ENCODE data around the gene FRMPD1.

GRCh38 chr9:37705787-37706186, 55.0 kb downstream of the FRMPD1 start:
- TF ChIP-seq CTCF (IDR thresholded peaks at IDR 0.05), result no peak
- no peak for TF ChIP-seq ZFX (IDR thresholded peaks at IDR 0.05; ENCODE audit: borderline replicate concordance)

Data from 22Rv1 (cell line).